DOHH2 (cell line): ENCODE data around the gene ESRRB.

Experiments
- EZH2phosphoT487 ChIP-seq: fragments of 200-600 bp; sonication (generic); IDR thresholded peaks from 2 replicates; pipeline ENCODE4 v1.6.1; 2017; ENCODE audit warnings: borderline replicate concordance, mild to moderate bottlenecking, antibody characterized with exemption, low read length, moderate library complexity, mixed read lengths
- TF ChIP-seq, protein P1 (sequence below): fragments of 200-600 bp; sonication (generic); IDR thresholded peaks from one replicate; pipeline ENCODE4 v1.5.1; 2014; ENCODE audit warnings: antibody characterized with exemption, mild to moderate bottlenecking, low read depth, low read length; ENCODE audit not compliant: poor library complexity, severe bottlenecking

DNA sequence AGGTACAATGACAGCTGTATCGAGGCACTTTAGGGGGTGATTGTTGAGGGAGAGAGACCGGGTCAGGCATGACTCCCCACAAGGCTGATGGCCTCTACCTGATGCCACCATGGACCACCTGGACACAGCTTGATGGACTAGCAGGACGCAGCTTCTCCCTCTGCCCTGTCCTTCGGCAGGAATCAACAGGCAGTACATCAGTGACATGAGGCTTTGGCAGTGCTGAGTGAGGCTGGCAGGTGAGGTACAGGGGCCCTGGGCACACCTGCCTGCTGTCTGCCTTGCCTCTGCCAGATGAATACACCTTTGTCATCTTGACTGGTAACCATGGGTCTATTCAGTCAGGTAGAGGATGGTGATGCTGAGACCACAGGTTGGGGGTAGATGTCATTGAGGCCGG is 25.3 kb upstream of the ESRRB start:
- TF ChIP-seq, protein P1, sequence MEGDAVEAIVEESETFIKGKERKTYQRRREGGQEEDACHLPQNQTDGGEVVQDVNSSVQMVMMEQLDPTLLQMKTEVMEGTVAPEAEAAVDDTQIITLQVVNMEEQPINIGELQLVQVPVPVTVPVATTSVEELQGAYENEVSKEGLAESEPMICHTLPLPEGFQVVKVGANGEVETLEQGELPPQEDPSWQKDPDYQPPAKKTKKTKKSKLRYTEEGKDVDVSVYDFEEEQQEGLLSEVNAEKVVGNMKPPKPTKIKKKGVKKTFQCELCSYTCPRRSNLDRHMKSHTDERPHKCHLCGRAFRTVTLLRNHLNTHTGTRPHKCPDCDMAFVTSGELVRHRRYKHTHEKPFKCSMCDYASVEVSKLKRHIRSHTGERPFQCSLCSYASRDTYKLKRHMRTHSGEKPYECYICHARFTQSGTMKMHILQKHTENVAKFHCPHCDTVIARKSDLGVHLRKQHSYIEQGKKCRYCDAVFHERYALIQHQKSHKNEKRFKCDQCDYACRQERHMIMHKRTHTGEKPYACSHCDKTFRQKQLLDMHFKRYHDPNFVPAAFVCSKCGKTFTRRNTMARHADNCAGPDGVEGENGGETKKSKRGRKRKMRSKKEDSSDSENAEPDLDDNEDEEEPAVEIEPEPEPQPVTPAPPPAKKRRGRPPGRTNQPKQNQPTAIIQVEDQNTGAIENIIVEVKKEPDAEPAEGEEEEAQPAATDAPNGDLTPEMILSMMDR, result no peak
- no peak for TF ChIP-seq EZH2phosphoT487
